Activated naive CD4-positive, alpha-beta T cell treated with anti-CD3 and anti-CD28 coated beads, Interleukin-2, amount 50 U/mL, for 24 hours (primary cell): ENCODE measurements around the gene NKX2-4.

Experiments
- H3K27ac Mint-ChIP-seq: one replicate; pipeline ENCODE4 v1.8.0; 2021; ENCODE audit warnings: mild to moderate bottlenecking, mixed read lengths
- H3K27me3 Mint-ChIP-seq: one replicate; pipeline ENCODE4 v1.8.0; 2021; ENCODE audit warnings: mixed read lengths
- H3K36me3 Mint-ChIP-seq: one replicate; pipeline ENCODE4 v1.8.0; 2021; ENCODE audit warnings: mixed read lengths
- H3K4me1 Mint-ChIP-seq: one replicate; pipeline ENCODE4 v1.8.0; 2021; ENCODE audit warnings: mixed read lengths
- H3K4me3 Mint-ChIP-seq: one replicate; pipeline ENCODE4 v1.8.0; 2021; ENCODE audit warnings: mild to moderate bottlenecking, mixed read lengths
- H3K9me3 Mint-ChIP-seq: one replicate; pipeline ENCODE4 v1.8.0; 2021; ENCODE audit warnings: mixed read lengths

The NKX2-4 gene

DNA sequence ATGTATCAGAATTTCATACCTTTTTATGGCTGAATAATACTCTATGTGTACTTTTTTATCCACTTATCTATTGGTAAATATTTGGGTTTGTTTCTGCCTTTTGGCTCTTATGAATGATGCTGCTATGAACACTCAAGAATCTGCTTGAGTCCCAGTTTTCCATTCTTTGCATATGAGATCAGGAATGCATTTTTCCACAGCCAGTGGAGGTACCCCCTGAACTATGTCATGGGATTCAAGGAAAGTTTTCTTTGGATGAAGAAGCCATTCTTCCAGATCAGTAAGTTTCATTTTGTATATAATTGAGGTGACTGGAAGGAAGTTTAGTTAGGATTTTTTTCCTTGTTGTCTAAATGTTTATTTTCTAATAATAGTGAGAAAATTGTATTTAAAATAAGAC lies 40.9 kb downstream of the NKX2-4 start:
- Mint-ChIP-seq H3K36me3 (peaks cover 14% of the 10 kb centered on the region), H3K4me3 (no peak overlapping the region), H3K27ac (no peak overlapping the region)

DNA sequence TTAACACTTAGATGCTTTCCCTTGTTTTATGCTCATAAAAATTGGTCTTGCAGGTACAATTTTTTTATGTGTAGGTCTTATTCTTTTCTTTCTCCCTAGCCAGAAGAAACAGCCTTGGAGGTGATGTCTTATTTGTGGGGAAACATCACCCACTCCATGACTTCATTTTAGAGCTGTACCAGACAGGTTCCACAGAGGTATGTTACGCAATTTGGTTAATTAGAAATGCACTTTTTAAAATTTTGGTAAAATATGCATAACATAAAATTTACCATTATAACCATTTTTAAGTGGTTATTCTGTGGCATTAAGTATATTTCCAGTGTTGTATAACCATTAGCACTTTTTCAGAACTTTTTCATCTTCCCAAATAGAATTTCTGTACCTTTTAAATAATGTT lies 41.3 kb downstream of the NKX2-4 start:
- no peak overlapping the region for H3K27ac Mint-ChIP-seq
- no peaks in the 10 kb centered on the region for H3K9me3 Mint-ChIP-seq
- H3K4me1 Mint-ChIP-seq: peaks cover 7% of the 10 kb centered on the region
- H3K4me3 Mint-ChIP-seq: no peak overlapping the region
- no peaks in the 10 kb centered on the region for H3K27me3 Mint-ChIP-seq
- peaks cover 14% of the 10 kb centered on the region for H3K36me3 Mint-ChIP-seq

More for the DNA sequence above, 40.9 kb downstream of the NKX2-4 start:
- H3K27me3 Mint-ChIP-seq: no peaks in the 10 kb centered on the region
- no peaks in the 10 kb centered on the region for H3K9me3 Mint-ChIP-seq
- peaks cover 7% of the 10 kb centered on the region for H3K4me1 Mint-ChIP-seq

DNA sequence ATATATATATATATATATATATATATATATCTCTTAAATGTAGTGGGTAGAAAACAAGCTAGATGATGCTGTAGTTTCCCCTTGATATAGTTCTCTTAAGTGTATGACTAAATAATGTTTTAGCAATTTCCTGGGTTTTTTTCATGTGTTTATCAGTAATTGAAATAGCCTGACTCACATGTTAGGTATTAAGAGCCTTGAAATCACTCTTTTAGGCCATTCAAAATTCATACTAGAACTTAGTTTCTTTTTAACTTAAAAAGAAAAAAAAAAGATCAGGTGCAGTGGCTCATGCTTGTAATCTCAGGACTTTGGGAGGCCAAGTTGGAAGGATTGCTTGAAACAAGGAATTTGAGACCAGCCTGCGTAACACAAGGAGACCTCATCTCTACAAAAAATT lies 44.1 kb downstream of the NKX2-4 start:
- Mint-ChIP-seq H3K4me3 (no peak overlapping the region), H3K27me3 (no peaks in the 10 kb centered on the region), H3K9me3 (no peaks in the 10 kb centered on the region), H3K4me1 (no peaks in the 10 kb centered on the region), H3K36me3 (peaks cover 11% of the 10 kb centered on the region), H3K27ac (no peak overlapping the region)

DNA sequence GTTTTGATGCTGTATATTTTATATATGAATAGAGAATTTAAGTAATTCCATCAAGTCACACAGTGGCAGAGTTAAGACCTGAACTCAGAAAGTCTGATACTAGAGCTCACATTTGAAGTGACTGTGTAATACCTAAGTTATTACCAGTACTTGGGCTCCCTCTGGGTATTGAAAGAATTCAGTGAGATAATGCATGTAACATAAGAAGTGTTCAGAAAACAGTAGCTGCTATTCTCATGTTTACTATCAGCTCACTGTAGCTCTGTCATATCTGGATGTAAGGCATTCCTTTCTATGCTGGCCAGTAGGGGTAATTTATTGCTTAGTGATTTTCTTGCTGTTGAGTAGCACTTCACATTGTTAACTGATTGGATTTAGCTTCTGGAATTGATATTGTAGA lies 44.6 kb downstream of the NKX2-4 start:
- Mint-ChIP-seq H3K27me3 (no peaks in the 10 kb centered on the region), H3K27ac (no peak overlapping the region), H3K4me1 (no peaks in the 10 kb centered on the region), H3K9me3 (no peaks in the 10 kb centered on the region), H3K4me3 (no peak overlapping the region), H3K36me3 (peaks cover 12% of the 10 kb centered on the region)
